Measurements from ENCODE around the gene SGMS1.

GRCh38 chr10:50398381-50398780, 225.4 kb downstream of the SGMS1 start:
- TF ChIP-seq CTCF (IDR thresholded peaks at IDR 0.05) (no peak), EZH2 (IDR thresholded peaks at IDR 0.05; ENCODE audit: borderline replicate concordance, insufficient read depth, low read depth, low read length, poor library complexity, severe bottlenecking) (no peak)
